Measurements from ENCODE around the gene GRB2.
A peak's percentile ranks its signal among the peaks of the same experiment; 100 is the strongest.
"Not testable (repeated sequence)": the region's sequence is repeated elsewhere in the genome, so short reads cannot be mapped to it uniquely, and the experiment has no call there.

The GRB2 gene

GRCh38 chr17:75348386-75349012, 57.0 kb downstream of the GRB2 start:
- DNase-seq = no peak

DNA sequence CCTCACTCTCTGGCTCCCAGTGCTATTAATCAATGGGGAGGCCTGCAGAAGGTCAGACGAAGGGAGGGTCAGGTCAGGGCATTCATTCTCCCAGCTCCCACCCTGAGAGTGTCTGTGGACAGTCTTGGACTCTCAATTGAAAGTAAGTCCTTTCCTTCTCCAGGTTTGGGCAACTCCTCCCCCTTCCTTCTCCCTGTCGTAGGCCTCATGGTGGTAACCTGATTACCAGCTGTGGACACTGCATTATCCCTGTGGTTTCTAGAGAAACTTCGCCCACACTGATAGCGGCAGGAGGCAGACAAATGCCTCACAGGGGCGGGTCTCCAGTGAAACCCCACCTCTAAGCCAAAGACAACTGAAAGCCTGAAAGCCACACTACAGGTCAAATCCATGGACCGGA, 58.6 kb downstream of the GRB2 start:
- DNase-seq = peak; percentile 59

DNA sequence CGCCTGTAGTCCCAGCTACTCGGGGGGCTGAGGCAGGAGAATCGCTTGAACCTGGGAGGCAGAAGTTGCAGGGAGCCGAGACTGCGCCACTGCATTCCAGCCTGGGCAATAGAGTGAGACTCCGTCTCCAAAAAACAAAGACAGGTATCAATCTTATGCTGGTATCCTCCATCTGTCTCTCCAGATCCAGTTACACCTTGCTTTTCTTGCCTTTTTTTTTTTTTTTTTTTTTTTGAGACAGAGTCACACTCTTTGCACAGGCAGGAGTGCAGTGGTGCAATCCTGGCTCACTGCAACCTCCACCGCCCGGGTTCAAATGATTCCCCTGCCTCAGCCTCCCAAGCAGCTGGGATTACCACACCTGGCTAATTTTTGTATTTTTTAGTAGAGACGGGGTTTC, 59.1 kb downstream of the GRB2 start:
- not testable (repeated sequence) for DNase-seq

- DNase-seq = peak; percentile 69
These were observed 59.8 kb downstream of the GRB2 start for GRCh38 chr17:75345514-75346167.

DNA sequence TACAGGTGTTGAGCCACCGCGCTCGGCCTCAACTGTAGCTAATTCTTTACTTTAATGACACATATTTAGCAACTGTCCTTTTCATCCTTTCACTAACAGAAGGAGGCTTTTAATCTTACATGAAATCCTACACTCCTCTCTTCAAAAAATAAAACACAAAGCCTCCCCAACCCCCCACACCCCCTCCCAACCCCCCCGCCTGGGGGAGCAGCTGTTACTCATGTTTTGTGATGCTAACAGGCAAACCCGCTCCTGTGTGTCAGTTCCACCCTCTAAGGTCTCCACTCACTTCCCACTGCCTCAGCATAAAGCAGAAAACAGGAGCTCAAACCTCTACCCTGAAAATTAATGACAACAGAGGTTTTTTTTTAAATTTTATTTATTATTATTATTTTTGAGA, 60.8 kb downstream of the GRB2 start:
- no peak for DNase-seq

GRCh38 chr17:75342996-75343395, 62.5 kb downstream of the GRB2 start:
- no peak for DNase-seq

GRCh38 chr17:75341784-75342486, 63.5 kb downstream of the GRB2 start:
- peak; percentile 50 for DNase-seq

GRCh38 chr17:75340631-75341030, 64.8 kb downstream of the GRB2 start:
- no peak for DNase-seq

- no peak for DNase-seq
These were observed 65.5 kb downstream of the GRB2 start for GRCh38 chr17:75339971-75340370.

DNA sequence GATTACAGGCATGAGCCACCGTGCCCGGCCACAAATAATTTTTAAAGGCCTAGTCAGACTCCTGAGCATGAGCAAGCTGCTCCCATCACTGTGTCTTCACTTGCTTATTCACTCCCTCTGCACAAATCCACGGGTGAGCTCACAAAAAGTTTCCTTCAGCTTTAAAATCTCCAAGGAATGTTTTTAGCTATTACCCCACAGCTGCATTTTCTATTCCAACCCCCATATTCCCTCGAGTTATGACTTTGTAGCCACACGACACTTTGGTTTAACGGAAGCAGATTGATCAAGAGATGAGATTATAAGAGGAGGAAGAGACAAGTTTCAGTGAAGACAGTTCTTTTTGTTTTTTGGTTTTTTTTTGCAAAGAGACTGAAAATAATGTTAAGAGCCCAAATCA, 67.1 kb downstream of the GRB2 start:
- DNase-seq = peak; percentile 92

GRCh38 chr17:75335315-75335714, 70.2 kb downstream of the GRB2 start:
- DNase-seq = no peak

- DNase-seq = no peak
These were observed 70.8 kb downstream of the GRB2 start for GRCh38 chr17:75334723-75335122.

- DNase-seq = no peak
These were observed 73.8 kb downstream of the GRB2 start for GRCh38 chr17:75331671-75332070.

DNA sequence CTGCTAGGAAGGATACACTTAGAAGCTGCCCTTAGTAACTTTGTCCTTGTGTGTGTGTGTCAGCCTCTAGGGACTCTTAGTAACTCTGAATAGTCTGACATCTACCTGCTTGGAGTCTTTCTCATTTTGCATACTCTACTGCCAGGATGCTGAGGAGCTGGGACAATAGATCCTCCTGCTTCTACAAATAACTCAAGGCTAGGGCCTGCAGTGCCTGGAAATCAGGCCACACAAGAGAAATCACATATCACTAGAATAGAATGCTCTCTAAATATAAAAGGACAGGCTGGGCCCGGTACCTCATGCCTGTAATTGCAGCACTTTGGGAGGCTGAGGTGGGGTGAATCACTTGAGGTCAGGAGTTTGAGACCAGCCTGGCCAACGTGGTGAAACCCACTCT, 77.7 kb downstream of the GRB2 start:
- no peak for DNase-seq

DNA sequence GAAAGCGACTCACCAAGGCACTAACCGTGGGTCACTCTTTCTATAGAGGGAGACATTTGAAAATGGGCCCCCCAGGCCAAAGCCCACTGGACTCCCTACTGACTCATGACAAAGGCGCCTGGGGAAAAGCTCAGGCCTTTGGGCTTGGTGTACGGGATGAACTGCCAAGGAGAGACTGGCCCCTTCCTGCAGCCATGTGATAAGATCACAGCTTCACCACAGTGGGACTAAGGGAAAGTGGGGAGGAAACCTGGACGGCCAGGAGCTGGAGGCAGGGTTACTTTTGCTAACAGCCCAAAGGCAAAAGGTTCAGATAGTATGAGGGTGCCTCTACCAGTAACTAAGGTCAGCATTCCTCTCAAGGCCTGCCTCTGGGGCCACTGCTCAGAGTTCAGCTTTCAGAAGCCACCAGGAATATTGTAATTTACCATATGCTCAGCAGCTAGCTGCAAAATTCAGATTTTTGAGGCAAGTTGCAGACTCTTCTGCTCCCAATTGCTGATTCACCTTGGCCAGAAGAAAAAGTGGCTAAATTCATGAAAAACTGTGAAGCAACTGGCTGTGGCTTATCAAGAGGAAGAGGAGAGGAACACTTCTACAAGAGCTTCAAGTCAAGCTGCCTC, 79.1 kb downstream of the GRB2 start:
- DNase-seq = peak; percentile 73

DNA sequence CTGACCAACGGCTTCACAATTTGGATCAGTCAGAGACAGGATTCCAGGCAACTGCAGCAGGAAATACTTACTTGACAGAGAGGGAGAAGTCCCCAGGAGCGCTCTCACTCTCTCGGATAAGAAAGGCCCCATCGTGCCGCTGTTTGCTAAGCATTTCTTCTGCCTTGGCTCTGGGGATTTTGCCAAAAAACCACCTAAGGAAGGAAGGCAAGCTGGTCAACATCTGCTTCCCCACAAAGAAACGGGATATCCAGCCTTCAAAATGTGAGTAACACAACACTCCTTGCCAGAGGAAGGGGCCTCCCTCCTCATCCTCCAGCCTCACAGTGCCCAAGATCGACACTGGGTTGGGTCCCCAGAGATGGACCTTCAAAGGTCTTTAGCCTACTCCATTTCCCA, 79.7 kb downstream of the GRB2 start:
- DNase-seq = peak; percentile 25

- no peak for DNase-seq
These were observed 80.1 kb downstream of the GRB2 start for GRCh38 chr17:75325348-75325747.

DNA sequence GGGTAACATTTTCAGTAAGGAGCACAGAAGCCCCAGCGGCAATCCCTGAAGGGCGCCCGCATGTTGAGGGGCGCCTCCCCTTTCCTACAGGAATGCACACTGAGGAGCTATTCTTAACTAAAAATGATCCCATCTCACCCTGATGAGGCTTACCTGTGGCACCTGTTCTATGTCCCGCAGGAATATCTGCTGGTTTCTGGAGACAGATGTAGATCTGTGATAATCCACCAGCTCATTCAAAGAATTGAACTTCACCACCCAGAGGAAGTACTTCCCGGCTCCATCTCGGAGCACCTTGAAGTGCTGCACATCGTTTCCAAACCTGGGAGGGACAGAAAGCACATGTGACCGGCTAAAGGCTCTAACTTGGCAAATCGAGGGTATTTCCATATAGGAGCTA, 84.0 kb downstream of the GRB2 start:
- no peak for DNase-seq

- DNase-seq = no peak
These were observed 85.4 kb downstream of the GRB2 start for GRCh38 chr17:75319904-75320691.

DNA sequence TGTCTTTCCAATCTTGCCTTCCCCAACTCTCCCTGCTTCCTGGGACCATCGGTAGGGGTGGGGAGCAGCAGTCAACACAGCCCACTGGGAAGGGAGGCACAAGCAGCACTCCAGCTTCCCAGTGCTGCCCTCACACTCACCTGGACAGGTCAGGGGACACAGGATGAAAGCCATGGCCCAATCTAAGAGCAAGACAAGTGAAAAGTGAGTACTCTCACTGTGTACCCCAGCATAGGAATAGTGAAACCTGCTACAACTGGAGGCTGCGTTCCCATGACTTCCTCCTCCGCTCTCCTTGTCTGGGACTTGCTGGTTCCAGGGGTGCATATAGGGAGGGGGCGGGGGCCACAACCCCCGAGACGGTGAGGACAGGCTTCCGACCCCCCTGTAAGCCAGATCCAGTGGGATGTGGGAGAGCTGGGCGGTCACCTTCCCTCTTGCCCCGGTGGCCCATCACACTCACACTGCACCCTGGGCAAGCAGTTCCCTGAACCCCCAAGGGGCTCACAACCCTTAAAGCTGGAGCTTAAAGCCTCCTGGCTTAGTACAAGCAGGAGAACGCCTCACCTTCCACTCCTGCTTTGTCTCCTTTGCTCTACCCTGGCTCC, 86.8 kb downstream of the GRB2 start:
- DNase-seq = no peak

- no peak for DNase-seq
These were observed 87.3 kb downstream of the GRB2 start for GRCh38 chr17:75318211-75318610.

DNA sequence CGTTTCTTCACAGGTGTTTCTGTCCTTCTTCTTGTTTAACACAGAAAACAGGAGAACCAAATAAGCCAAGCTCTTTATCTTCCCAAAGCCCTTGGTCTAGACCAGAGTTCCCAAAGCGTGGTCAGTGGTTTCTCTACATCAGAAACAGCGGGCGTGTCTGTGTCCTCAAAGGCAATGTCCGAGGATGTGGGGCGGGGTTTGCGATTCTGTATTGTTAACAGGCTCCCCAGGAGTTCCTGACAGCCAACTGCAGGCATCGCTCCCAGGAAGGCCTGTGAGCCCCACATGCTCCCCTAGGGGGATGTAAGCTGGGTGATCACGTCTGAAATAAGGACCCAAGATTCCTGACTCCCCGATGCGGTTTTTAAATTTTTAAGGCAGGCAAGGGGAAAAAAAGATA, 87.8 kb downstream of the GRB2 start:
- peak; percentile 65 for DNase-seq

- DNase-seq = no peak
These were observed 89.2 kb downstream of the GRB2 start for GRCh38 chr17:75316253-75316652.
